ENCODE measurements around the gene TMEM204. TPM values are rescaled to one million over a fixed set of nuclear protein-coding genes. Genes with fewer than 3 reads are reported as not detected.

The TMEM204 gene
- total and polyA plus RNA-seq, 4 donors, result 24.7 to 116 (median 40.4) TPM

DNA sequence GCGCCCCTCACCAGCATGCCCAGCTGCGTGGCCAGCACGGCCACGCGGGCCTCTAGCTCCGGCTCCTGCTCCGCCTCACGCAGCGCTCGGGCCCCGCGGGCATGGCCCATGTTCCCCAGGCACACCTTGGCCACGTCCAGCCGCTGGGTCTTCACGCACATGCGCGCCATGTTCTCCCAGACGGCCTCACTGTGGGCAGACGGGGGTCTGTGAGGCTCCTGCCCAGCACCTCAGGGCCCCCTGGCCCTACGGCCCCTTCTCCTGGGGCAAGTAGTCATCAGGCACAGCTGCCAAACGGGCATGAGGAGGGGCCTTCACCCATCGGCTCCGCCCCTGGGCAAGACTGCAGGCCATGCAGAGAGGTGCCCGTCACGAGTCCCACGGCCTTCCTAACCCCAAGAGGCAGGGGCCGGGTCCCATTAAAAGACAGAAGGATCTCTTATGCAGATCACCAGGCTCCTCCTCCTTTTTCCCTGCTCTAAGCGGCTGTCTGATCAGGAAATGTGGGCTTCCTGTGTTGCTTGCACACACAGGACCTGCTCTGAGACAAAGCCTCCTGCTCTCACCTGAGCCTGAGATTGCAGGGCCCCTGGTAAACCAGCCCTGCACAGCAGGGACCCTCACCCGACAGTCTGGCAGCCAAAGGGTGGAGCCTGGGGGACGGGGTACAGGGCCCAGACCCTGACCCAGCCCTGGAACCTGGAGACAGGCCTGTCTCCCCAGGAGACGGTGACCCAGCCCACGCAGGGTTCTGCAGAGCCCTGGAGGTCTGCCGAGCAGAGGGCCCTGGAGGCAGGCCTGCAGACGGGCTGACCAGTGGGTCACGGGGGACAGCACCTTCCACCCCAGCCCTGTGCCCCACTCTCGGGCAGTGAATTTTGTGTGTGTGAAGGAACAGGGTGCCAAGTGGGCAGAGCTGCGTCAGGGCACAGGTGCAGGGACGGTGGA is 6.6 kb upstream of the TMEM204 start:
- TF ChIP-seq, protein P1, sequence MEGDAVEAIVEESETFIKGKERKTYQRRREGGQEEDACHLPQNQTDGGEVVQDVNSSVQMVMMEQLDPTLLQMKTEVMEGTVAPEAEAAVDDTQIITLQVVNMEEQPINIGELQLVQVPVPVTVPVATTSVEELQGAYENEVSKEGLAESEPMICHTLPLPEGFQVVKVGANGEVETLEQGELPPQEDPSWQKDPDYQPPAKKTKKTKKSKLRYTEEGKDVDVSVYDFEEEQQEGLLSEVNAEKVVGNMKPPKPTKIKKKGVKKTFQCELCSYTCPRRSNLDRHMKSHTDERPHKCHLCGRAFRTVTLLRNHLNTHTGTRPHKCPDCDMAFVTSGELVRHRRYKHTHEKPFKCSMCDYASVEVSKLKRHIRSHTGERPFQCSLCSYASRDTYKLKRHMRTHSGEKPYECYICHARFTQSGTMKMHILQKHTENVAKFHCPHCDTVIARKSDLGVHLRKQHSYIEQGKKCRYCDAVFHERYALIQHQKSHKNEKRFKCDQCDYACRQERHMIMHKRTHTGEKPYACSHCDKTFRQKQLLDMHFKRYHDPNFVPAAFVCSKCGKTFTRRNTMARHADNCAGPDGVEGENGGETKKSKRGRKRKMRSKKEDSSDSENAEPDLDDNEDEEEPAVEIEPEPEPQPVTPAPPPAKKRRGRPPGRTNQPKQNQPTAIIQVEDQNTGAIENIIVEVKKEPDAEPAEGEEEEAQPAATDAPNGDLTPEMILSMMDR (IDR thresholded peaks at IDR 0.05; ENCODE audit: control extremely low read depth, extremely low read depth), result no peak
- DNase-seq, result no peak
- Histone ChIP-seq H3K9me3 (ENCODE audit: control insufficient read depth in 4 of 4, insufficient read depth in 3 of 4, low read length in 3 of 4) (peaks cover 0 to 2% (median 0%) of the 10 kb centered on the region in 4 donors), H3K4me1 (ENCODE audit: control insufficient read depth in 5 of 5, insufficient read depth in 5 of 5, low read length in 5 of 5) (peaks cover 1 to 24% (median 16%) of the 10 kb centered on the region in 5 donors), H3K27me3 (ENCODE audit: control insufficient read depth in 3 of 3, insufficient read depth in 3 of 3, low read length in 2 of 3) (no peaks in the 10 kb centered on the region), H3K9ac (ENCODE audit: insufficient read depth in 1 of 2, low read length in 2 of 2) (no peak overlapping the region), H3K4me3 (no peak overlapping the region), H3K36me3 (ENCODE audit: control insufficient read depth in 4 of 4, insufficient read depth in 4 of 4, low read length in 4 of 4) (peaks cover 0 to 20% (median 0%) of the 10 kb centered on the region in 4 donors), H3K27ac (ENCODE audit: low read depth in 1 of 2, low read length in 1 of 2) (peak overlapping the region in 1 of 2 donors; percentile 9)
- ATAC-seq (ENCODE audit: insufficient read depth, low FRiP score), result no peak
- WGBS, 2 donors, result 72 to 79% methylated on average over 37 to 38 of the region's 38 CpGs

DNA sequence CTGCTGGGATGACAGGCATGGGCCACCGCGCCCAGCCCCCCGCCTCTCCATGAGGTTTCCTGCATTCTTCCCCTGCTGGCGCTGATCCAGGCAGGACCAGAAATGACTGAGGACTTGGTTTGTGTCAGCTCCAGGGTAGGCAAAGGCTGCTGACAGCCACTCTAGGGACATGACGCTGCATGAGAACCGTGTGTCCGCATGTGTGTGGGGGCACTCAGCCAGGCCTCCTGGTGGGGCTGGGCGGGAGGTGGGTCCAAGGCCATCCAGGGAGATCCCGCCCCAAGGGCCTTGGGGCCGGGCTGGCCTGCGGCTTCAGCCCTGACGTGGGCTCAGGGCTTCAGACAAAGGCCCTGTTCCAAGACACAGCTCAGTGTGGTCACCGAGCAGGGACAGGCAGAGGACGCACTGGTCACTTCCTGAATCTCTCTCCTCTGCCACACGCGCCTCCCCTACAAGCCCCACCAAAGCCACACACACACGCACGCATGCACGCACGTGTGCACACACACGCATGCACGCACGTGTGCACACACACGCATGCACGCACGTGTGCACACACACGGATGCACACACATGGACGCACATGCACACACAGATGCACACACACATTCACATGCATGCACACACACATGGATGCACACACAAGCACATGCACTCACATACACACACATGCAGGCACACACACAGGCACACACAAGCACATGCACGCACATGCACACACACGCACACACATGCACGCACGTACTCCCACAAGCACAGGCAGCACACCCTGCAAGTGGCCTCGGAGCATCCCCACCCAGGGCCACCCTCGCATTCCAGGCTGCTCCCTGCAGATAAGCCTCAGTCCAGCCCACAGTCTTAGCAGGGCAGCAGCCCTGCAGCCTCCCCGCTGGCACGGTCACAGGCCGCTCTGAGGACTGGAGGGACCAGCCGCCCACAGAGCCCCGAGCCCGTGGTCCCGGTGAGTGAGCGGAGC is 5.3 kb upstream of the TMEM204 start:
- Histone ChIP-seq H3K9me3 (ENCODE audit: control insufficient read depth in 4 of 4, insufficient read depth in 3 of 4, low read length in 3 of 4) (peaks cover 0 to 2% (median 0%) of the 10 kb centered on the region in 4 donors), H3K9ac (ENCODE audit: insufficient read depth in 1 of 2, low read length in 2 of 2) (no peak overlapping the region), H3K4me1 (ENCODE audit: control insufficient read depth in 5 of 5, insufficient read depth in 5 of 5, low read length in 5 of 5) (peaks cover 5 to 29% (median 24%) of the 10 kb centered on the region in 5 donors), H3K4me3 (no peak overlapping the region), H3K36me3 (ENCODE audit: control insufficient read depth in 4 of 4, insufficient read depth in 4 of 4, low read length in 4 of 4) (peaks cover 0 to 20% (median 0%) of the 10 kb centered on the region in 4 donors), H3K27ac (ENCODE audit: low read depth in 1 of 2, low read length in 1 of 2) (peak overlapping the region in 1 of 2 donors; percentile 57), H3K27me3 (ENCODE audit: control insufficient read depth in 3 of 3, insufficient read depth in 3 of 3, low read length in 2 of 3) (no peaks in the 10 kb centered on the region)
- DNase-seq, result peak; percentile 48 to 68 (median 53)
- no peak for ATAC-seq (ENCODE audit: insufficient read depth, low FRiP score)
- WGBS, 2 donors, result 64 to 73% methylated on average over 42 of the region's 42 CpGs
- TF ChIP-seq, protein P1 (IDR thresholded peaks at IDR 0.05; ENCODE audit: control extremely low read depth, extremely low read depth), result no peak

DNA sequence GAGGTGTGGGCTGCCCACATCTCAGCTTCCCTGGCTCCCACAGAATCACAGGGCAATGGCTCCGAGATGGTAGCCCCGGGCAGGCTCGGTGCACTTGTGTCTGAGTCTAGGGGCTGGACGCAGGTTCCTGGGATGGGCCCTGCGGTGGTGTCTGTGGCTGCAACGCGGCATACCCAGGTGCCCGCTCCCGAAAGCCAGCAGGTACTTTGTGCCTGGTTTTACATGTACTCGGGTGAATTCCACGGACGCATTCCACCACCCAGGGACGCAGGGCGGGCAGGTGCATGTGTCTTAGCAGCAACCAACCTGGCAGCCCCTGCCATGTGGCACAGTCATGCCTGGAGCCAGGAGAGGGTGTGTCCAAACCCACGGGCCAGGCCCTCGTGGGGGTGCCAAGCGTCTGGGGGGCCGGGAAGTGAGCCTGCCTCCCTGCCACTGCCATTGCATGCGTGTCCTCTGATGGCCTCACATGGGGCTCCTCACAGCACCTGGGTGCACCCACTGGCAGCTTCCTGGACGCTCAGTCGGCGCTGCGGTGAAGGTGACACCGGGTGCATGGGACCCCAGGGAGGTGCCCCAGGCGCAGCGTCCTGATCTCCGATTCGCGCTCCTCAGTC is 4.4 kb upstream of the TMEM204 start:
- H3K4me3 ChIP-seq, result no peak overlapping the region
- 92 to 97% methylated on average over 28 to 29 of the region's 29 CpGs for WGBS, 2 donors
- H3K9me3 ChIP-seq (ENCODE audit: control insufficient read depth in 4 of 4, insufficient read depth in 3 of 4, low read length in 3 of 4), result peaks cover 0 to 2% (median 0%) of the 10 kb centered on the region in 4 donors
- no peaks in the 10 kb centered on the region for H3K27me3 ChIP-seq (ENCODE audit: control insufficient read depth in 3 of 3, insufficient read depth in 3 of 3, low read length in 2 of 3)
- no peak for DNase-seq
- H3K27ac ChIP-seq (ENCODE audit: low read depth in 1 of 2, low read length in 1 of 2), result peak overlapping the region in 1 of 2 donors; percentile 47
- H3K9ac ChIP-seq (ENCODE audit: insufficient read depth in 1 of 2, low read length in 2 of 2), result no peak overlapping the region
- H3K36me3 ChIP-seq (ENCODE audit: control insufficient read depth in 4 of 4, insufficient read depth in 4 of 4, low read length in 4 of 4), result peaks cover 0 to 12% (median 0%) of the 10 kb centered on the region in 4 donors
- peaks cover 5 to 36% (median 24%) of the 10 kb centered on the region in 5 donors for H3K4me1 ChIP-seq (ENCODE audit: control insufficient read depth in 5 of 5, insufficient read depth in 5 of 5, low read length in 5 of 5)
- TF ChIP-seq, protein P1 (IDR thresholded peaks at IDR 0.05; ENCODE audit: control extremely low read depth, extremely low read depth), result no peak
- ATAC-seq (ENCODE audit: insufficient read depth, low FRiP score), result no peak

Measured in lung (tissue), 12 donors.